Measurements from ENCODE around the gene GYS2. TPM values are rescaled to one million over a fixed set of nuclear protein-coding genes. Genes with fewer than 3 reads are reported as not detected.

Gene GYS2
- total RNA-seq, 1 donor from 2014 or later: not detected

GRCh38 chr12:21607701-21608100, 3.1 kb upstream of the GYS2 start:
- no peak for DNase-seq (ENCODE audit: low spot score)
- H3K4me3 Mint-ChIP-seq (ENCODE audit: unreplicated experiment): no peak overlapping the region
- no peaks in the 10 kb centered on the region for H3K4me1 Mint-ChIP-seq (ENCODE audit: low read depth)
- H3K36me3 Mint-ChIP-seq (ENCODE audit: low read depth): no peaks in the 10 kb centered on the region
- no peaks in the 10 kb centered on the region for H3K9me3 Mint-ChIP-seq (ENCODE audit: low read depth)
- H3K27ac Mint-ChIP-seq (ENCODE audit: unreplicated experiment): no peak overlapping the region
- H3K27me3 Mint-ChIP-seq (ENCODE audit: low read depth): peaks cover 2% of the 10 kb centered on the region
- peak; percentile 80 for TF ChIP-seq CTCF (IDR thresholded peaks at IDR 0.05)

- Mint-ChIP-seq H3K27ac (ENCODE audit: unreplicated experiment) (no peak overlapping the region), H3K9me3 (ENCODE audit: low read depth) (no peaks in the 10 kb centered on the region), H3K4me1 (ENCODE audit: low read depth) (no peaks in the 10 kb centered on the region), H3K27me3 (ENCODE audit: low read depth) (peaks cover 5% of the 10 kb centered on the region), H3K36me3 (ENCODE audit: low read depth) (no peaks in the 10 kb centered on the region), H3K4me3 (ENCODE audit: unreplicated experiment) (no peak overlapping the region)
- no peak for TF ChIP-seq CTCF (IDR thresholded peaks at IDR 0.05)
- no peak for DNase-seq (ENCODE audit: low spot score)
These were observed 1.5 kb upstream of the GYS2 start for GRCh38 chr12:21606175-21606574.

- no peaks in the 10 kb centered on the region for H3K9me3 Mint-ChIP-seq (ENCODE audit: low read depth)
- H3K4me1 Mint-ChIP-seq (ENCODE audit: low read depth): no peaks in the 10 kb centered on the region
- no peaks in the 10 kb centered on the region for H3K36me3 Mint-ChIP-seq (ENCODE audit: low read depth)
- no peak for TF ChIP-seq CTCF (IDR thresholded peaks at IDR 0.05)
- DNase-seq (ENCODE audit: low spot score): no peak
- no peak overlapping the region for H3K4me3 Mint-ChIP-seq (ENCODE audit: unreplicated experiment)
- H3K27ac Mint-ChIP-seq (ENCODE audit: unreplicated experiment): no peak overlapping the region
- H3K27me3 Mint-ChIP-seq (ENCODE audit: low read depth): peaks cover 8% of the 10 kb centered on the region
These were observed 1.9 kb downstream of the GYS2 start for GRCh38 chr12:21602774-21603173.

- no peak overlapping the region for H3K4me3 Mint-ChIP-seq (ENCODE audit: unreplicated experiment)
- peaks cover 8% of the 10 kb centered on the region for H3K27me3 Mint-ChIP-seq (ENCODE audit: low read depth)
- no peaks in the 10 kb centered on the region for H3K4me1 Mint-ChIP-seq (ENCODE audit: low read depth)
- H3K36me3 Mint-ChIP-seq (ENCODE audit: low read depth): no peaks in the 10 kb centered on the region
- no peak for DNase-seq (ENCODE audit: low spot score)
- TF ChIP-seq CTCF (IDR thresholded peaks at IDR 0.05): no peak
- peaks cover 6% of the 10 kb centered on the region for H3K9me3 Mint-ChIP-seq (ENCODE audit: low read depth)
- no peak overlapping the region for H3K27ac Mint-ChIP-seq (ENCODE audit: unreplicated experiment)
These were observed 4.5 kb downstream of the GYS2 start for GRCh38 chr12:21600196-21600595.

GRCh38 chr12:21599143-21599999, 5.3 kb downstream of the GYS2 start:
- DNase-seq (ENCODE audit: low spot score): no peak
- Mint-ChIP-seq H3K36me3 (ENCODE audit: low read depth) (no peaks in the 10 kb centered on the region), H3K9me3 (ENCODE audit: low read depth) (peaks cover 6% of the 10 kb centered on the region), H3K4me3 (ENCODE audit: unreplicated experiment) (no peak overlapping the region), H3K4me1 (ENCODE audit: low read depth) (no peaks in the 10 kb centered on the region), H3K27ac (ENCODE audit: unreplicated experiment) (no peak overlapping the region), H3K27me3 (ENCODE audit: low read depth) (peaks cover 8% of the 10 kb centered on the region)
- no peak for TF ChIP-seq CTCF (IDR thresholded peaks at IDR 0.05)
